Measurements from ENCODE around the gene GP5.

DNA sequence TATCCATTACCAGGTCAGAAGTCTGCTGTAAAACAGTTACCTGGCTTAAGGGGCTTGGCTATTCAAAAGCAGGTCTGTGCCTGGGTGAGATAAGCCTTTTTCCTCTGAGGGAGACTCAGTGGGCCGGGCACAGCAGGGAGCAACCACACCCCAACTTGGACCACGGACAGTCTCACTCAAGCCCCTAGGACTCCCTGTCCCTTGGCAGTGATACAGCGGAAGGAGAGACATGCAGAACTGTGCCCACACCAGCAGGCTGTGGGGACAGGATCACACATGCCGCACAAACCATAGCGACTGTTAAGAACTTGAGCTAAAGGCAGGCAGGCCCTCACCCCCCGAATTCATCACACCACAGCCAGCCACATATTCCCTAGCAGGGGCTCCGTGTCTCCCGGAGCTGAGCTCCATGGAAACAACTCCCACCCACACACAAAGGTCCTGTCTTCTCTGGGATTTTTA, 2.8 kb upstream of the GP5 start:
- TF ChIP-seq, protein P1, sequence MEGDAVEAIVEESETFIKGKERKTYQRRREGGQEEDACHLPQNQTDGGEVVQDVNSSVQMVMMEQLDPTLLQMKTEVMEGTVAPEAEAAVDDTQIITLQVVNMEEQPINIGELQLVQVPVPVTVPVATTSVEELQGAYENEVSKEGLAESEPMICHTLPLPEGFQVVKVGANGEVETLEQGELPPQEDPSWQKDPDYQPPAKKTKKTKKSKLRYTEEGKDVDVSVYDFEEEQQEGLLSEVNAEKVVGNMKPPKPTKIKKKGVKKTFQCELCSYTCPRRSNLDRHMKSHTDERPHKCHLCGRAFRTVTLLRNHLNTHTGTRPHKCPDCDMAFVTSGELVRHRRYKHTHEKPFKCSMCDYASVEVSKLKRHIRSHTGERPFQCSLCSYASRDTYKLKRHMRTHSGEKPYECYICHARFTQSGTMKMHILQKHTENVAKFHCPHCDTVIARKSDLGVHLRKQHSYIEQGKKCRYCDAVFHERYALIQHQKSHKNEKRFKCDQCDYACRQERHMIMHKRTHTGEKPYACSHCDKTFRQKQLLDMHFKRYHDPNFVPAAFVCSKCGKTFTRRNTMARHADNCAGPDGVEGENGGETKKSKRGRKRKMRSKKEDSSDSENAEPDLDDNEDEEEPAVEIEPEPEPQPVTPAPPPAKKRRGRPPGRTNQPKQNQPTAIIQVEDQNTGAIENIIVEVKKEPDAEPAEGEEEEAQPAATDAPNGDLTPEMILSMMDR (IDR thresholded peaks at IDR 0.05) = no peak
- TF ChIP-seq POLR2A (IDR thresholded peaks at IDR 0.05) = no peak

All from body of pancreas (tissue), 4 donors.